OCI-LY1 (cell line): ENCODE measurements around the gene ARID5B.

Experiments used
- H2AFZ ChIP-seq: fragments of 200-600 bp; sonication (generic), shearing (Covaris generic); 2 replicates; pipeline ENCODE4 v1.6.0; 2014; ENCODE audit warnings: antibody characterized with exemption, mild to moderate bottlenecking, low read length
- H3F3A ChIP-seq: fragments of 200-600 bp; sonication (generic), shearing (Covaris generic); 2 replicates; pipeline ENCODE4 v1.6.0; 2014; ENCODE audit warnings: mild to moderate bottlenecking, antibody characterized with exemption, low read length, moderate library complexity; ENCODE audit not compliant: insufficient read depth
- H3K27ac ChIP-seq: fragments of 200-600 bp; sonication (generic); 2 replicates; pipeline ENCODE4 v1.5.1; 2014; ENCODE audit warnings: low read length, mixed run types, mild to moderate bottlenecking, low read depth; ENCODE audit not compliant: poor library complexity, severe bottlenecking
- H3K27me3 ChIP-seq: fragments of 200-600 bp; sonication (generic); 2 replicates; pipeline ENCODE4 v1.6.0; 2014; ENCODE audit warnings: antibody characterized with exemption, mild to moderate bottlenecking, low read length, moderate library complexity; ENCODE audit not compliant: insufficient read depth
- H3K36me3 ChIP-seq: fragments of 200-600 bp; sonication (generic); 2 replicates; pipeline ENCODE4 v1.6.1; 2014; ENCODE audit warnings: mild to moderate bottlenecking, antibody characterized with exemption, low read length, moderate library complexity, mixed read lengths; ENCODE audit not compliant: insufficient read depth
- H3K4me1 ChIP-seq: fragments of 200-600 bp; sonication (generic); 2 replicates; pipeline ENCODE4 v1.5.1; 2014; ENCODE audit warnings: mild to moderate bottlenecking, low read length, moderate library complexity; ENCODE audit not compliant: insufficient read depth, severe bottlenecking
- H3K4me2 ChIP-seq: fragments of 200-600 bp; sonication (generic), shearing (Covaris generic); 2 replicates; pipeline ENCODE4 v1.6.1; 2014; ENCODE audit warnings: low read length
- H3K4me3 ChIP-seq: fragments of 200-600 bp; sonication (generic); 2 replicates; pipeline ENCODE4 v1.5.1; 2014; ENCODE audit warnings: low read length, low read depth, mild to moderate bottlenecking, mixed read lengths; ENCODE audit not compliant: poor library complexity, severe bottlenecking
- H3K79me2 ChIP-seq: fragments of 200-600 bp; shearing (Covaris generic); 2 replicates; pipeline ENCODE4 v1.6.1; 2016; ENCODE audit warnings: mixed run types, low read length, mixed read lengths; ENCODE audit not compliant: insufficient read depth
- H3K9ac ChIP-seq: fragments of 200-600 bp; sonication (generic), shearing (Covaris generic); 2 replicates; pipeline ENCODE4 v1.6.1; 2014; ENCODE audit warnings: mild to moderate bottlenecking, low read length, mixed read lengths
- H3K9me2 ChIP-seq: fragments of 200-600 bp; sonication (generic), shearing (Covaris generic); 2 replicates; pipeline ENCODE4 v1.6.1; 2014; ENCODE audit warnings: low read depth, mild to moderate bottlenecking, low read length, mixed read lengths
- H3K9me3 ChIP-seq: fragments of 200-600 bp; shearing (Covaris generic); 2 replicates; pipeline ENCODE4 v1.6.1; 2014; ENCODE audit warnings: low read length, mixed read lengths
- H4K20me1 ChIP-seq: fragments of 200-600 bp; sonication (generic), shearing (Covaris generic); 2 replicates; pipeline ENCODE4 v1.6.0; 2016; ENCODE audit warnings: mild to moderate bottlenecking, low read length; ENCODE audit not compliant: insufficient read depth
- CTCF ChIP-seq: fragments of 200-600 bp; sonication (generic), shearing (Covaris generic); IDR thresholded peaks from 2 replicates; pipeline ENCODE4 v1.5.1; 2017; ENCODE audit warnings: mild to moderate bottlenecking, antibody characterized with exemption, low read length, moderate library complexity, mixed read lengths
- EZH2 ChIP-seq: fragments of 200-600 bp; sonication (generic), shearing (Covaris generic); IDR thresholded peaks from 2 replicates; pipeline ENCODE4 v1.8.0; 2017; ENCODE audit warnings: borderline replicate concordance, mixed run types, mild to moderate bottlenecking, antibody characterized with exemption, low read length, moderate library complexity, mixed read lengths

ARID5B gene

GRCh38 chr10:62016623-62017490, 115.4 kb downstream of the ARID5B start:
- H3K27me3 ChIP-seq: no peaks in the 10 kb centered on the region
- H3K4me1 ChIP-seq: peaks cover 73% of the 10 kb centered on the region
- peak overlapping the region; percentile 92 for H3K27ac ChIP-seq
- H2AFZ ChIP-seq: no peak overlapping the region
- no peak for TF ChIP-seq CTCF
- no peaks in the 10 kb centered on the region for H3F3A ChIP-seq
- peaks cover 22% of the 10 kb centered on the region for H3K36me3 ChIP-seq
- no peaks in the 10 kb centered on the region for H3K9me3 ChIP-seq
- H3K79me2 ChIP-seq: peaks cover 11% of the 10 kb centered on the region; the same call in 1 of the 2 replicates
- H4K20me1 ChIP-seq: no peaks in the 10 kb centered on the region
- no peaks in the 10 kb centered on the region for H3K9me2 ChIP-seq
- H3K9ac ChIP-seq: peak overlapping the region; percentile 52
- H3K4me2 ChIP-seq: peak overlapping the region; percentile 49
- peak overlapping the region; percentile 22 for H3K4me3 ChIP-seq

- no peaks in the 10 kb centered on the region for H3K27me3 ChIP-seq
- H3K79me2 ChIP-seq: peaks cover 11% of the 10 kb centered on the region; the same call in 1 of the 2 replicates
- no peak overlapping the region for H3K4me3 ChIP-seq
- H2AFZ ChIP-seq: no peak overlapping the region
- peak overlapping the region; percentile 92 for H3K27ac ChIP-seq
- no peaks in the 10 kb centered on the region for H4K20me1 ChIP-seq
- peaks cover 21% of the 10 kb centered on the region for H3K36me3 ChIP-seq
- no peaks in the 10 kb centered on the region for H3F3A ChIP-seq
- H3K9me3 ChIP-seq: no peaks in the 10 kb centered on the region
- no peaks in the 10 kb centered on the region for H3K9me2 ChIP-seq
- TF ChIP-seq CTCF: no peak
- no peak for TF ChIP-seq EZH2
- H3K4me2 ChIP-seq: peak overlapping the region; percentile 49; the same call in 1 of the 2 replicates
- peaks cover 70% of the 10 kb centered on the region for H3K4me1 ChIP-seq
- H3K9ac ChIP-seq: no peak overlapping the region
These were observed 116.0 kb downstream of the ARID5B start for GRCh38 chr10:62017491-62017870.

- Histone ChIP-seq H3K79me2 (peaks cover 11% of the 10 kb centered on the region; the same call in 1 of the 2 replicates), H3K9me3 (peaks cover 5% of the 10 kb centered on the region), H3K9me2 (no peaks in the 10 kb centered on the region), H4K20me1 (no peaks in the 10 kb centered on the region), H3K4me2 (peak overlapping the region; percentile 48), H3K9ac (peak overlapping the region; percentile 36; the same call in 1 of the 2 replicates), H3K4me3 (peak overlapping the region; percentile 12), H2AFZ (no peak overlapping the region), H3K27me3 (no peaks in the 10 kb centered on the region), H3K4me1 (peaks cover 70% of the 10 kb centered on the region), H3K27ac (peak overlapping the region; percentile 92), H3F3A (no peaks in the 10 kb centered on the region), H3K36me3 (peaks cover 23% of the 10 kb centered on the region)
- TF ChIP-seq CTCF: no peak
- TF ChIP-seq EZH2: no peak
These were observed 116.8 kb downstream of the ARID5B start for GRCh38 chr10:62018131-62018911.
